ENCODE results near the gene CBFA2T3.
"Not testable (repeated sequence)": the region's sequence is repeated elsewhere in the genome, so short reads cannot be mapped to it uniquely, and the experiment has no call there.

CBFA2T3 gene

DNA sequence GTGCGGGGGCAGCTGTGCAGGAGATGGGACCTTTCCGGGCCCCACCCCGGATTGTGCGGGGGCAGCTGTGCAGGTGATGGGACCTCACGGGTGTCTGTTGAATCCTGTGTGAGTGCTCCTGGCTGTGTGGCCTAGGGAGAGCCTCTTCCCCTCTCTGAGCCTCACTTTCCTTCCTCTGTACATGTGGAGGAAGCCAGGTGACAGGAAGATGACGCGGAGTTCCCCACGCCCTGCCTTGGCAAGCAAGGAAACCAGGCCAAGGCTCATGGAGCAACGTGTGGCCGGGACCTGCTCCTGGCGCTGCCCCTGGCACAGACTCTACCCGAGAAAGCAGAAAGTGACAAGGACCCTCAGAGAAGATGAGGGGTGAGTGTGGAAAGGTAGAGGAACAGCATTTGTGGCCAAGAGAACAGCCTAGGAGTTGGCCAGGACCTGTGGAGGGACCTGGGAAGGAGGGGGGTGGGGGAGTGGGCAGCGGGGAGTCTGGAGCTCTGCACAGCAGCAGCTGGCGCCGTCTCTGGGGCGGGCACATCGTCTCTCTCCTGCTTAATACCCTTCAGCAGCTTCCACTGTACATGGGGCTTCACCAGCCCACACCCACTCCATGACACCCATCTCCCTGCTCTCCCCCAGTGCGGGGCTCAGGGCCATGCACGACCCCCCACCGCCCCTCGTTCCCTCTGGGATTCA lies 72.2 kb downstream of the CBFA2T3 start:
- no peak for DNase-seq

DNA sequence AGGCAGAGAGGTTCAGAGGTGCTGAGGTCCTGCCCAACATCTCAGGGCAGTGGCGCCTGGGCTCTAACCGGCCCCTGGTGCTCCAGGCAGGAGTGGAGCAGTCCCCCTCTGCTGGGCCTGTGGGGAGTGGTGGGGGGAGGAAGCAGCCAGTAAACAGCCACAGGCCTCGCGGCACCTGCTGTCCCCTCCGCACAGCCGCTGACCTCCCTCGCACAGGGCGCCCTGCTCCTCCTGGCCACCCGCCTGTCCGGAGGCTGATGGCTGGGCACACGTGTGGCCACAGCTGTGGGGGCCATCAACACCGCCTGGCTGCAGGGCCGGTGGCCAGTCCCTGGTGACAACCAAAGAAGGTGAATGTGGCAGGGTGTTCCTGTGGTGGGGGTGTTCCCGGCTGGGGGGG lies 73.7 kb downstream of the CBFA2T3 start:
- DNase-seq: no peak

DNA sequence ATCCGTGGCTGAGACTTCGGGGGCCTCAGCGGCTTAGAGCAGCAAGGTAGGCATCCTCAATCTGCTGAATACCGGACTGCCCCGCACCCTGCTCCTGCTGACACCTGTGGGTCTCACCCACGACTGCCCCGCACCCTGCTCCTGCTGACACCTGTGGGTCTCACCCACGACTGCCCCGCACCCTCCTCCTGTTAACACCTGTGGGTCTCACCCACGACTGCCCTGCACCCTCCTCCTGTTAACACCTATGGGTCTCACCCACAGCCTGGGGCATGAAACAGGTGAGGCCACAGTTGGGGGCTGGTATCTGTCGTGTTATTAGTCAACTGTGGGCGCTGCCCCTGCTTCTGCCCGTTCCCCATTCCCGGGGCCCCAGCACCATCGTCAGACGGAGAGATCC lies 74.3 kb downstream of the CBFA2T3 start:
- no peak for DNase-seq

DNA sequence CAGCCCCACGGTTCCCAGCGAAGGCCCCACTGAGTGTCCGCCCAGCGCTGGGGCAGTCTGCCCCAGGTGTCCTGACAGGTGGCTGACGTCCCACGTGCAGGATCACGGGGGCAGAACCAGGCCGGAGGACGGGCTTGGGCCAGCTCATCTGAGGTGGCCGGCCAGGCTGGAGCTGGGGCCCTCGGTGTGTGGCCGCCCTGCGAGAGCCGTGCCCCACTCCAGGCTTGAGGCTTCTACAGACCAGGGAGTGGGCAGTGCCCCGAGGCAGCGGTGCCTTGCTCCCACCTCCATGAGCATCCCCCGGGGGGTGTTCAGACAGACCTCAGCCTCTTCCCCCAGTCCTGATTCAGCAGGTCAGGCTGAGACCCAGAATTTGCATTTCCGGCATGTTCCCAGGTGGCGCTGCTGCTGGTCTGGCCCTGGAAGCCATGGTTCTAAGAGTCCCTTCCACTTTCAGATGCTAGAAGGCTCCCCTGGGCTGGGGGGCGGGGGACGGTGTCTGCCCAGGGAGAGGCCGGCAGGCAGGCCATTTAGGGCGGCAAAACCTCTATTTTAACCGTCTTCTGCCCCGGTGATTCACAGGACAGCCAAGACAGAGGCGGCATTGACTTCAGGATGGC lies 75.2 kb downstream of the CBFA2T3 start:
- no peak for DNase-seq

GRCh38 chr16:88900662-88901052 lies 76.3 kb downstream of the CBFA2T3 start:
- DNase-seq: no peak

DNA sequence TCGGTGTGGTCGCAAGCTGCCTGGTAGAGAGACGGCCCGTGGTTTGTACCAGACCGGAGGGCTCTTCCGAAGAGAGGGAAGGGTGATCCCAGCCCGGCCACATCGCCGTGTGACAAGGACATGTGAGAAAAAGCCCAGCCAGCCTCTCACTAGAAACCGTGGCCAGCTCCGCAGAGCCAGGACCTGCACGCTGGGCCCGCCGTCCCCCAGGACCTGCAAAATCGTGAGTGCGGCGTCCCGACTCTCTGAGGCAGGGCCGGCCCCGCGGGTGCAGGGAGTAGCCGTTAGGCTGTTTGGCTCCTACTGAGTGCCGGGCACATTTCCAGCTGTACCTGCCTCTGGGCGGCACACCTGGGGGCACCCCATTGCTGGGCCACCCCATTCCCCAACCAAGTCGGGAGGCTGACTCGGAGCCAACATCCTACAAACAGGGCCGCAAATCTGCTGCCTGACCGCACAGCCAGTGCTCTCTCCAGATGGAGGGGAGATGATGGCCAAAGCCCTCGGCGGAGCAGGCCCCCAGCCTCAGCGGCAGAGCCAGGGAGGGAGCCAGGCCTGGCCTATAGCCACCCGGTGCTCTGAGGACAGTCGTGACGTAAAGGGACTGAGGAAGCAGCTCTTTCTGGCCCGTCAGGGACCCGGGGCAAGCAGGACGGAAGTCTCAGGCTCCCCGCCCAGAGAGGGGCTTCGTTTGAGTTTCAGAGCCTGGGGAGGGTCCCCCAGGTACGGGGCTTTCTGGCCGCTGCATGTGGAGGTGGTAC lies 76.9 kb downstream of the CBFA2T3 start:
- no peak for DNase-seq

DNA sequence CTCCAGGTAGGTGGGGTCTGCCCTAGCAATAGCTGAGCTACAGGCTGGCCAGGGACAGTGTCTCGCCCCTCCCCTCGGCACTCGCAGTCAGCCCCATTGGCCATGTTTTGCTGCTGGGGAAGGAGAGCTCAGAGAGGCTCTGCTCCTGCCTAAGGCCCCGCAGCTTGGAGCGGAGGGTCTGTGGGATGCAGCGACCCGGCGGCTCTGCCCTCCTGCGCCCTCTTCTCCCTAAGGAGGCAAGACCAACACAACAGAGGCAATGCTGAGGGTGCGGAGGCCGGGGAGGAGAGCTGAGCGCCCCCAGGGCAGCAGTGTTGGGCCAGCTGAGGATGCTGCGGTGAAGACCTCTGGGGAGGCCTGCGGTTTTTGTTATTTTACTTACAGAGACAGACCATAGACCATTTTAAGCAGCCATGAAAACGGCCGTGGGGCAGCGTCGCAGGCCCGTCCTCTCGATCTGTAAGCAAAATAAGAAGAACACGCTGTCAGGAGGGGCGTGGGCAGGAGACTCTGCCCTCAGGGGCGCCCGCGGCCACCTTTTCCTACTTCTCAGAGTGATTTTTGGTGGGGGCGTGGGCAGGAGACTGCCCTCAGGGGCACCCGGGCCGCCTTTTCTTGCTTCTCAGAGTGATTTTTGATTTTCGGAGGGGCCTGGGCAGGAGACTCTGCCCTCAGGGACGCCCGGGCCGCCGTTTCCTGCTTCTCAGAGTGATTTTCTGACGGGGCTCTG lies 79.1 kb downstream of the CBFA2T3 start:
- DNase-seq: no peak

DNA sequence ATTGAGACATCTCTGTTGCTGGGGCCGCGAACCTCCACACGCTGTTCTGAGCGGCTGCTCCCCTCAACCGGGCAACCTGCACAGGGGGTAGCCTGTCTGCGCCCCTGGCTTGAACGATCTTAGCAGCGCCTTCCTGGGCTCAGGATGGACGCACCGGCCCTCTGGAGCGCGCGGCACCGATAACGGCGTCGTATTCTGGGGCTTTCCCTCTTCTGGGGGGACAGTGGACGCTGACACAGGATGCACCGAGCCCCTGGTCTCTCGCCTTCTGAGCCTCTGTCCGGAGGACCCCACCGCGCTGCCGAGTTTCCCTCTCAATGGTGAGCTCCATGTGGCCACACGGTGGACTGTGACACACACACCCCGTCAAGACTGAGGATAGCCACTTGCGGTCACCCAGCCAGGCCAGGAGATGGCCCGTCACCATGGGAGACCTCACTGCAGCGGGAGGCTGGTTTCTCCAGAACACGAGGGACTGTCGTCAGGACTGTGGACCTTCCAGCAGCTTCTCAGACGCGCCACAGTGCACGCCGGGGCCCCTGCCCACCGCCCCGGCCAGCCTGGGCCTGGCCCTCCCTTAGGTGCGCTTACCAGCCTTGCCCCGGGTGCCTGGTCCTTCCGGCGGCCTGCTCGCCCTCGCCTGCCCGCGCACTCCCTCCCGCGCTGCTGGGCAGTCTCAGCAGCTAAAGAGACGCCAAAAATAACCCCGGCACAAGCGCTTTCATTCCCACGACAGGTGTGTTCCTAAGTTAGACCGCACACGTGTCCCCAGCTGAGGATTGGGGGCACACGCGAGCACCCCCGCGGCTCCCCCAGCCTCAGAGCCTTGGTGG lies 80.6 kb downstream of the CBFA2T3 start:
- no peak for DNase-seq

DNA sequence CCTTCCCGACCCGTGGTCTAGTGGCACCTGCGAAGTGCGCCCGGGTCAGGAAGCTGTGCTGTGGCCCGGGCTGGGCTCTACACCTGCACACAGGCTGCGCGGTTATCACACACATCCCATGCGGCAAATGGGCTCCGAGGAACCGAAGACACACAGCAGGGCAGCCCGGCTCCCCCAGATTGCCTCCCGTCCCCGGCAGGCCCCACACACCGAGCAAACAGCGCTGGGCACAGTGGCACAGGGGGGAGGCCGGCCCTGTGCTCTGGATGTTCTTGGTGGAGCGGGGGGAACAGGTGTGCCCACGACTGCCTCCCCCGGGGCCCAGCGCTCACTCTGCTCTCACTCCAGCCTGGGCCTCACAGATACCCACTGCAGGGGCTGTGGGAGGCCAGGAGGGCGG lies 81.7 kb downstream of the CBFA2T3 start:
- no peak for DNase-seq

DNA sequence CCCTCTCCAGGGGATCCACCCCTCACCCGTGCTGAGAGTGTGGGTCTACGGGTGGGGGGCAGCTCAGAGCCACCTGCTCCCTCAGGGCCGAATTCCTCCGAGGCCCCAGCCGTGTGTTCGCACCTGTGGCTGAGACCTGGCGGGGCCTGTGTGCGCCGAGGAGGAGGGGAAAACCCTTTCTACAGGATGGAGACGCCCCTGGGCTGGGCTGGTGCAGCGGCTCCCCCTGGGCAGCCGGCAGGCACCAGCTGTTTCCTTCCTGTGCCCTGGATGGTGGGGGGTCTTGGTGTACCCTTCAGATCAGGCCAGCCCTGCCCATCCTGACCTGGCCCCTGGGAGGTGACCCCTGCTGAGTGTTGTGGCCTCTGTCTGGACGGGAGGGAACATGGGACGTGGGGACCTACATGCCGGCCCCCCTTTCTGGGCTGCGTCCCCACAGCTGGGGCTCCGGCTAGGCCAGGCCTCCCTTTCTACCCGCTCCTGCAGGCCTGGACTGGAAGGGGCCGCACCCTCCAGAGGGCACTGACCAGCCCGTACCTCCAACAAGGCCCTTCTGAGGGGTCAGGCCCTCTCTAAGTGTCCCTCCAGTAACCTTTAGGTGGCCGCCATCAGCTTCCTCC lies 82.2 kb downstream of the CBFA2T3 start:
- no peak for DNase-seq

DNA sequence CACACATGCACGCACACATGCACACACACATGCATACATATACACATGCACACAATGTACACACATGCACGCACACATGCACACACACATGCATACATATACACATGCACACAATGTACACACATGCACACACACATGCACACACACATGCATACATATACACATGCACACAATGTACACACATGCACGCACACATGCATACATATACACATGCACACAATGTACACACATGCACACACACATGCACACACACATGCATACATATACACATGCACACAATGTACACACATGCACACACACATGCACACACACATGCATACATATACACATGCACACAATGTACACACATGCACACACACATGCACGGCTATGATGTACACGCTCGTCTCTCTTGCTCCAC lies 82.7 kb downstream of the CBFA2T3 start:
- DNase-seq: not testable (repeated sequence)

DNA sequence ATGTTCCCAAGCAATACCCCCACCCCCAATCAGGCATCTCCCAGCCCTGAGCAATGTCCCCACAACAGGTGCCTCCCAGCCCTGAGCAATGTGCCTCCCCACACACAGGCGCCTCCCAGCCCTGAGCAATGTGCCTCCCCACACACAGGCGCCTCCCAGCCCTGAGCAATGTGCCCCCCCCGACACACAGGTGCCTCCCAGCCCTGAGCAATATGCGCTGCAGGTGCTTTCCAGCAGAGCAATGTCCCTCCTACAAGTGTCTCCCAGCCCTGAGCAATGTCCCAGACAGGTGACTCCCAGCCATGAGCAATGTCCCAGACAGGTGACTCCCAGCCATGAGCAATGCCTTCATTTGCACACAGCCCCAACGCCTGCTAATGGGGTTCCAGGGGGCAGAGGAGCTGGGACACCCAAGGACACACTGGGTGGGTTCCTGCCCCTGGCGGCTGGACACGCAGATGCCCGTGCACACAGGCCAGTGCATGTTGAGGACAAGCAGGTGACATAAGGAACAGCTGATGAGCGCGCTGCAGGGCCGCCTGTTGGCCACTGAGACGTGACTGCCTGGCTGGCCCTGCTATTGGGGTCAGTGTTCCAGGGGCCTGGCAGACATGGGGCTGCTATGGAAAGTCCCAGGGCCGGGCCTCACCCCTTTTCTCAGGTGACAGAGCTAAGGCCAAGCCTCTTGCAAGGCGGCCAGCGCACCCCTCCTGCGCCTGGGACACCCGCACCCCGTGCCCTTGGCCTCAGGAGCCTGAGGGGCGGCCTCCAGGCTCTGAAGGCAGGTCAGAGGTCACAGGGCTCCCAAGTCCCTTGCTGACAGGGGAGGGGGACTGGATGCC lies 83.7 kb downstream of the CBFA2T3 start:
- DNase-seq: no peak

DNA sequence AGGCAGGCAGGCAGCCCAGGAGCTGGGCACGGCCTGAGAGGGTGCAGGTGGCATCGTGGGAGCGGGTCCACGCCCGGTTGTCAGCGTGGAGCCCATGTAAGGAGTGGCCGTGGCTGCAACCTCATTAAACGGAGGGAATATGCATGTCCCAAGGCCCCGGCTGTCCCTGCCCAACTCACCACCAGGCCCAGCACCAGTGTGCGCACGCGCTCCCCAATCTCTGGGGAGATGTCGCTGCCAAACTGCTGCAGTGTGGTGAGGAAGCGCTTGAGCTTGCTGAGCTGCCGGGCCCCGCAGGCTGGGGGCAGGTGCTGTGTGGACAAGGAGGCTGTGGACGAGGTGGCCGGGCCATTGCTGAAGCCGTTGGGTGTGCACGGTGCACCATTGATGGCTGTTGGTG lies 84.9 kb downstream of the CBFA2T3 start:
- no peak for DNase-seq

GRCh38 chr16:88891083-88891482 lies 85.9 kb downstream of the CBFA2T3 start:
- DNase-seq: no peak

GRCh38 chr16:88889702-88890352 lies 87.2 kb downstream of the CBFA2T3 start:
- not testable (repeated sequence) for DNase-seq

GRCh38 chr16:88888461-88889387 lies 88.3 kb downstream of the CBFA2T3 start:
- peak; percentile 38 for DNase-seq

DNA sequence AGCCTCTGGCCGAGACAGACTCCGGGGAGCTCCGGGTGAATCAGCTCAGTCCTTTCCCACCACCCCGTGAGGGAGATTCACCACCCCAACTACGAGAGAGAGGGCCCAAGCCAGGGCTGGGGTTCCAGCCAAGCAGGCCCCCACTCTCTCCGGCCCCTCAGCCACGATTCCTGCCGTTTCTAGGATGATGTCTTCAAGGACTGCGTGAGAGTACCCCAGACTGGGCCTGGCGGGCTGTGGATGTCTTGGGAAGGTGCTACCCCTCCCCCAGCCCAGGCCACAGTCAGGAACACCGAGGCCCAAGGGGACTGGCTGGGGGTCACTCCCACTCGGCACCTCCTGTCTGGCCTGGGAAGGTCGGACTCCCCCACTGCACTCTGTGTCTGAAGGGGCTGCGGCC lies 89.0 kb downstream of the CBFA2T3 start:
- DNase-seq: no peak

DNA sequence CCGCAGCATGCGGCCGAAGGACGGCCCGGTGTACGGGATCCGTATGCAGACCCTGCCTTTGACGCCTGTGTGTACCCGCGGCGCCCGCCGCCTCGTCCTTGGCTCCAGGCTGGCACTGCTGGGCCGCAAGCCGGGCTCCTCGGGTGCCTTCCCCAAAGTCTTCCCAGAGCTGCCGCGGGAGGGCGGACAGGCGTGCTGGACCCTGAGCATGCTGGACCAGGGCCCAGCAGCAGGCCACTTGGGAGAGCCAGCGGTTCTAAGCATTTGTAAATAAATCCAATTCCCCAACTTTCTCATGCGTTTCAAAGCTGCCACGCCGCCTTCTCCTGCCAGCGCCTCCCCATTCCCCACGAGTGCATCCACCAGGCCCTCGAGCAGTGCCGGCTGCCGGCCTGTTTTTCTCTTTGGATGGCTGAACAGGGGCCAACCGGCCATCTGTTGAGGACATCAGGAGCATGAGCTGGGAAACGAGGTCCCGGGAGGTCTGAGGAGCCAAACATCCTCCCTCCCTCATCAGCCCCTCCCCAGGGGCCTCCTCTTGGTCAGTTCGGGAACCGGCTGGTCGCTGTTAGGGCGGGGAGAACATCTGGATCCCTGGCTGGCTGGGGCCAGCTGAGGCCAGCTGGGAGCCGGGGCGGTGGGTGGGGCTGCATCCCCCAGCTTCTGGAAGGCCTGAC lies 90.0 kb downstream of the CBFA2T3 start:
- DNase-seq: peak; percentile 72

- DNase-seq: no peak
Measured at GRCh38 chr16:88886420-88886844, 90.6 kb downstream of the CBFA2T3 start.

Measured in DMS 273 treated with DMSO at 0.1 percent for 48 hours (cell line).